ENCODE results near the gene ZFP64. TPM values are rescaled to one million over a fixed set of nuclear protein-coding genes. Genes with fewer than 3 reads are reported as not detected.
"Not testable (repeated sequence)": the region's sequence is repeated elsewhere in the genome, so short reads cannot be mapped to it uniquely, and the experiment has no call there.

ZFP64 gene
- total RNA-seq, 2 donors from 2014 or later = 6.7 to 8.6 TPM

DNA sequence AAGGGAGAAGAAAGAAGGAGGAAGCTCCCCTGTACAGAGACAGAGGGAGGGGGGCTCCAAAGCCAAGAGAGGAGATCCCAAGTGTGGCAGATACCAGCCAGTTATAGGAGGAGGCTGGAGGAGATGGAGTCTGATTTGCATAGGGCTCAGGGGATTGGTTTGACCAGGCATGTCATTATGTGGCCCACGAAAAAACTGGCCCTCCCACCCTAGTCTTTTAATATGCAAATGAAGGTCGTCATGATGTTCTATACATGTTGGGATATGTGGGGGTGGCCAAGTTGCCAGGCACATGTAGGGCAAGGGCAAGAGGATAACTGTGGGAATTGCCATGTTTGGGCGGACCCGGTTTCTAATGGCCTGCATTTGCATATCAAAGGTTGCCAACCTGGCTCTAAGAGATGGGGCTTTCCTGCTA is 17.6 kb upstream of the ZFP64 start:
- no peak for ATAC-seq
- intact Hi-C loops (cut with DNase I) = no loop called here
- DNase-seq = no peak

DNA sequence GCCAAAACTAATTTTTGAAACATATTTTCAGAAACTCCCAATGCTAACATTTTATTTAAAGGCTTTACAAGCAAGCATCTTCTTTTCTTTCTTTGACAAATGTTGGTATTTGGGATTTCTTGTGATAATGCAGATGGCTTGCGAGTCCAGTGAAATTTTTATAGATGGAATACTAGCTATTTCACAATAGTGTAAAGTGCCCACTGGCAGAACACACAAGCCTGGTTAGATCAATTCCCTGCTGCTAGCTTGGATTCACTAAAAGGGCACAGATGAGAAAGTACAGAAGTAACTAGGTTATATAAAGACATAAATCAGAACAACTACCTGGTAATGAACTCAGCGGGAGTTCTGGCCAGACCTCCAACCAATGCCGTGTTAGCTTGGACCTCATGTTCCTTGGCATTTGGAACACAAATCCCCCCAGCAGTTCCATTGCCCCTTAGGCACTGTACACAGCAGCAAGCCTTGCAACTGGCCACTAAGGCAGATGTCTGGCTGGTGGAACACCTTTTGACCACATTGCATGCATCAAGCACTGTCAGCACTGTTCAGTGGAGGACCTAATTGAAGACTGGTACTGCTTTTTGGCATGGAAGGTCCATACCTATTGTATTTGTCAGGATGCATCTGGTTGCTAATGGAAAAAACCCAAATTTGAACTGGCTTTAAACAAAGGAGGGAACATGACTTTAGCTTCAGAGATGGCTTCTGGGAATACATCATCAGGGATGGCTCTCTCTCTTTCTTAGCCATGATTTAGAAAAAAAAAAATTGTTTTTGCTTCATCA is 15.6 kb upstream of the ZFP64 start:
- no peak for DNase-seq
- intact Hi-C loops (cut with DNase I) = no loop called here
- ATAC-seq = no peak

GRCh38 chr20:52204136-52204535 is 12.6 kb upstream of the ZFP64 start:
- no peak for DNase-seq
- intact Hi-C loops (cut with DNase I) = no loop called here
- no peak for ATAC-seq

GRCh38 chr20:52201395-52201794 is 9.8 kb upstream of the ZFP64 start:
- DNase-seq (no peak), ATAC-seq (no peak)
- intact Hi-C loops (cut with DNase I) = no loop called here

GRCh38 chr20:52200870-52201269 is 9.3 kb upstream of the ZFP64 start:
- ATAC-seq (no peak), DNase-seq (no peak)
- intact Hi-C loops (cut with DNase I) = no loop called here

DNA sequence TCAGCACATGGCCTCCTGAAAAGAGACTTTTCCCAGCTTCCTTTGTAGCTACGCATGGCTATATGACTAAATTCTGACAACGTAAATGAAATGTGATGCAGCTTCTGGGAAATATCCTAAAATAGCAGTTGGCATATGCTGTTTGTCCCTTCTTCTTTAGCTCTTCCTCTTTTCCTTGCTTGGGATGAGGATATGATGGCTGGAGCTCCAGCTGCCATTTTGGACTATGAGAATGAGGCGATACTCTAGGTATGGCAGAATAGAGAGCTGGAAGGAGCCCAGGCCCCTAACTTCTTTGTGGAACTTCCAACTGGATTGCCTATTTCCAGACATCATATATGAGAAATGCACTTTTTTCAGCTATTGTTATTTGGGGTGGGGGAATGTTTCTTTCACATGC is 5.3 kb upstream of the ZFP64 start:
- no peak for ATAC-seq
- intact Hi-C loops (cut with DNase I) = no loop called here

GRCh38 chr20:52193886-52194545 is 2.4 kb upstream of the ZFP64 start:
- no peak for DNase-seq

More for the DNA sequence above, 5.3 kb upstream of the ZFP64 start:
- DNase-seq = no peak

DNA sequence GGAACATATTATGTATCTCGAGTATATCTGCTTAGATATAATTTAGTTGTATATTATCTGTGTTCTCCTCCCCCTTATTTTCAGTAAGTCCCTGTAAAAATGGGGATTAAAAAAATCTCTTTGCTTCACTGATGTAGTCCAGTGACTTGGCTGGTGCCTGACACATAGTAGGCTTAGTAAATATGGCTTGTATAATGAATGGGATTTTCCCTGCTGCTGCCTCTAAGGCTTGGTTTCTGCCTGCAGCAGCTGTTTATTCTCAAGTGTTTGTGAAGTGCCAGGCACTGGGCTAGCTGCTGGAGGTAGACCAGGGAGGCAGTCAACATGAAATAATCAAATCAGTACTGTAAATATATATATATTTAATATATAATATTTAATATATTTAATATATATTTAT is 1.6 kb upstream of the ZFP64 start:
- ATAC-seq (no peak), DNase-seq (no peak)
- intact Hi-C loops (cut with DNase I) = no loop called here

More at GRCh38 chr20:52193886-52194545, 2.4 kb upstream of the ZFP64 start:
- intact Hi-C loops (cut with DNase I) = no loop called here
- no peak for ATAC-seq

DNA sequence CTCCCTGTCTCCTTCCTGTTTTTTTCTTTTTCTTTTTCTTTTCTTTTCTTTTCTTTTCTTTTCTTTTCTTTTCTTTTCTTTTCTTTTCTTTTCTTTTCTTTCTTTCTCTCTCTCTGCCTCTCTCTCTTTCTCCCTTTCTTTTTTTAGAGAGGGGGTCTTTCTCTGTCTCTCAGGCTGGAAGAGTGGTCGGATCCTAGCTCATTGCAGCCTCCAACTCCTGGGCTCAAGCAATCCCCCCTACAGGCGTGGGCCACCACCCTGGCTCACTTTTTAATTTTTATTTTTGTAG is 1.1 kb upstream of the ZFP64 start:
- DNase-seq; intact Hi-C loops (cut with DNase I): not testable (repeated sequence)

DNA sequence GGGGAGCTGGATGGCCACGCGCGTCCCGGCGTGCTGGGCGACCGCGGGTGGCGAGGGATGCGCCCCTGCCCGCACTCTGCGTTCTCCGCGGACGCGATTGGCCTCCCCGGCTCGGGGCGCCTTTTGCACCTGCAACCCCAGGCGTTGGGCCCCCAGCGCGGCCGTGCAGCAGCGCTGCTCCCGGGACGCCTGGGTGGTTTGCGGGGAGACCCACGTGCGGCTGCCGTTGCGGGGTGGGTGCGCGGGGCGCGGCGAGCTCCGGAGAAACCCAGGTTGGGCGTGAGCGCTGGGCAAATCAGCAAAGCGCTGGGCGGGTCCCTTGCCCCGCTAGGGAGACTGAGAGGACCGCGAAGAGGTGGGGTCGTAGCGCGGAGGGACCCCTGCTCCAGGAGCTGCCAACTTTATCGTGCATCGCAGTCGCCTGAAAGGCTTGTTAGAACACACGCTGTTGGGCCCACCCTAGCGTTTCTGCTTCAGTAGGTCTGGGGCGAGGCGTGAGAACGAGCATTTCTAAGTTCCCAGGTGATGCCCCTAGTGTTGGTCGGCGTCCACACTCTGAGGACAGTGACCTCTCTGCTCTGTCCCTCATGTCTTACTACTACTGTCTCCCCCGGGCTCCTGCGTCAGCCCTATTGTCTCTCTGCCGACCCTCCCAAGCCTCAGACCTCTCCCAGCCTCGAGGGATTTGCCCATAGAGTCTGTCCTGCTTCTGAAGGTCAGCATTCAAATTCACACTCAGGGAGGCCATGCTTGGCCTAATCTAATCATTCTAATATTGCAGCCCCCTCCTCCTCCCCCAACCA is 538 bp upstream of the ZFP64 start:
- DNase-seq (peak; percentile 50), ATAC-seq (peak; percentile 64 to 66)
- intact Hi-C loops (cut with DNase I) = no loop called here

More for the DNA sequence above, 1.1 kb upstream of the ZFP64 start:
- not testable (repeated sequence) for ATAC-seq

- DNase-seq = peak; percentile 36
- intact Hi-C loops (cut with DNase I) = no loop called here
- ATAC-seq = peak; percentile 28 to 51
Measured at GRCh38 chr20:52190437-52191131, 995 bp downstream of the ZFP64 start.

DNA sequence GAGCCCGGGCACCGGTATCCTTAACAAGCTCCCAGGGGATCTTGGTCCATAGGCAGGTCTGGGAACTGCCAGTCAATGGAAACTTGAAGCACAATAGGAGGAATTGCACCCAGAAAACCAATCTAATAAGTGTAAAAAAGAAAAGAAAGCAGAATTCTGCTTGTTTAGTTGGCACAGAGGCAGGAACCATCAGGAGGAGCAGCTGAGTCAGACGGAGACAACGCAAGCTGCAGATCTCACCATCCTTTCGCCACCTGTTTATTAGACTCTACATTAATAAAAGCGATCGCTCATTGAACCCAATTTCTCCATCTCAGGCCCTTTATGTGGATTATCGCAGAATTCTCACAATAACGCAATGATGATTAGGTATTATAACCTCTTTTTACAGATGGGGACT is 9.8 kb downstream of the ZFP64 start:
- intact Hi-C loops (cut with DNase I) = no loop called here
- DNase-seq = no peak
- ATAC-seq = no peak

DNA sequence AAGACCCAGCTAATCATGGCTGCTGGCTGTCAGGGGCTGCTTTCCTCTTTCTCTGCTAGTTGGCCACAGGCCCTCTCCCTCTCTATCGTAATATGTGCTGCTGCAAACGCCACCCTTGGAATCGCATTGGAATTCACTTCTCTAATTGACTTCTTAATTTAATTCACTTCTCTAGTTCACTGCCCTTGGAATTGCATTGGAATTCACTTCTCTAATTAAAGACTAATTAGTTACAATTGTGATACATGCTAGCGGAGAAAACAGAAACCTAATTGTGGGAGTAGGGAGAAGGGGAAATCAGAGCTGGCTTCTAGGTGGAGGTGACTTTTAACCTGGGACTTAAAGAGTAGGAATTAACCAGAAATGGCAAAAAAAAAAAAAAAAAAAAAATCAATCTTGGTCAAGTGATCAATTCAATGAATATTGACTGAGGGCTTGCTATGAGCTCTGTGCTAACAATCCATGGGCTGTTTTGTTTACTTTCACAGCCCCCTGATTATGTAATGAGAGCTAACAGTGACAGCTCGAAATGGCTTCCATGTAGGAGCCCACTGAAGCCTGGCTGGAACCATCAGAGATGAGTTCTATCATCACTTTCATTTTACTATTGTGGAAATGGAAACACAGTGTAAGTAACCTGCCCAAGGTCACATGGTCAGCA is 11.3 kb downstream of the ZFP64 start:
- intact Hi-C loops (cut with DNase I) = no loop called here
- ATAC-seq (no peak), DNase-seq (no peak)

GRCh38 chr20:52179331-52180179 is 12.0 kb downstream of the ZFP64 start:
- ATAC-seq (no peak), DNase-seq (no peak)
- intact Hi-C loops (cut with DNase I) = no loop called here

GRCh38 chr20:52178691-52179090 is 12.9 kb downstream of the ZFP64 start:
- intact Hi-C loops (cut with DNase I) = no loop called here
- DNase-seq (no peak), ATAC-seq (no peak)

GRCh38 chr20:52175840-52176239 is 15.7 kb downstream of the ZFP64 start:
- ATAC-seq (no peak), DNase-seq (no peak)
- intact Hi-C loops (cut with DNase I) = no loop called here

DNA sequence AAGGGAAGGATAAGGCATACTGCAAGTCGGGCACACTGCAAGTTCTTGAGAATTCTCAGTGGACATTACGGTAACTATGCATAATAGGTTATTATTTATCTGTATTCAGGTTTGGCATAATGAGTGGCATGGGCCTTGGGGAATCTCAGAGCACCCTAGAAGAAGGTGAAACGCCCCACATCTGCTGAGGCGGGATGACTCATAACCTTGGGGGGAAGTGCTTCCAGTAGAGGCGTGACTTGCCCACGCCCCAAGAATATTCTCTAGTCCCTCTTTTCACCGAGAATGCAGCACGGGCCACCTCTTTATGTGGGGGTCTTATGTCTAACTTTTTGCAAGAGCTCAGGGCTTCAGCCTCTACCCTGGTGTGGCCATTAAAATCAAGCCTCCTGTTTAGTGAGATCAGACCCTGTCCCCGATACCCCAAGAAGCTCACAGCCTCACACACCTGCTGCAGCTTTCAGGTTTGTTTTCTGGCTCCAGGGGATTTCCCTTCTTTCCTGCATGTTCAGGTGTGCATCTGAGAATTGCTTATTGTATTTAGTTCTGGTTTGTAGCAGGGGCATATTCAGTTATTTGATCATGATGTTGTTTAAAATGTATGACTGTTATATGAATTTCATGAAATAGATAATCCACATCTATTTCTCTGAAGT is 19.1 kb downstream of the ZFP64 start:
- DNase-seq = no peak
- no peak for ATAC-seq
- intact Hi-C loops (cut with DNase I) = no loop called here

DNA sequence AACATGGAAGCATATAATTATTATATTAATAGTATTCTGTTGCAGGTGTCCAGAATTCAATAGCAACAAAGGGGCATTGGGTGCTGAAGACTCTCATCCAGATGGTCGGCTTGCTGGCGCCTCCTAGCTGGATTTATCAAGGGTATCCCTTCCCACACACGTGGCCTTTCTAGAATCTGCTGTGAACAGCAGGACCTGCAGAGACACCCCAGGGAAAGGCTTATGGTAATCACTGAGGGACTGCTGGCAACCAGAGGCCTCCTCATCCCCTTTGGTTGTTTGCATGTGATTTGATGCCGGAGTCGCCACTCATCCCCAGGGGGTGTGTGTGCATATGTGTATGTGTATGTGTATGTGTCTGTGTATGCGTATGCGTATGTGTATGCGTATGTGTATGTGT is 20.6 kb downstream of the ZFP64 start:
- intact Hi-C loops (cut with DNase I) = no loop called here
- DNase-seq = no peak
- ATAC-seq = no peak

All from left cardiac atrium (tissue), 4 donors.